Activated gamma-delta T cell (primary cell): ENCODE data around the gene QRFP.
"Not testable (repeated sequence)": the region's sequence is repeated elsewhere in the genome, so short reads cannot be mapped to it uniquely, and the experiment has no call there.

Experiments
- DNase-seq: peaks from one replicate; lab custom pipeline; 2025; lab: John Stamatoyannopoulos, UW

Gene QRFP

GRCh38 chr9:130849356-130849755 is 47.3 kb downstream of the QRFP start:
- DNase-seq: no peak

GRCh38 chr9:130848514-130848913 is 48.1 kb downstream of the QRFP start:
- not testable (repeated sequence) for DNase-seq

GRCh38 chr9:130847306-130848217 is 49.0 kb downstream of the QRFP start:
- DNase-seq: no peak

GRCh38 chr9:130846487-130847305 is 49.9 kb downstream of the QRFP start:
- no peak for DNase-seq

- no peak for DNase-seq
Observed at GRCh38 chr9:130845901-130846481, 50.6 kb downstream of the QRFP start.

- DNase-seq: no peak
Observed at GRCh38 chr9:130845254-130845653, 51.4 kb downstream of the QRFP start.

GRCh38 chr9:130844044-130844451 is 52.6 kb downstream of the QRFP start:
- DNase-seq: no peak

GRCh38 chr9:130843049-130843908 is 53.3 kb downstream of the QRFP start:
- DNase-seq: no peak
